HAP-1 (cell line): ENCODE results near the gene SEMA3B.
A peak's percentile ranks its signal among the peaks of the same experiment; 100 is the strongest.

Experiments used
- DNase-seq, 2 experiments: peaks; one replicate each; pipeline ENCODE4 v3.0.0-alpha.2; 2016 to 2020; ENCODE audit warnings: low spot score in 2 of 2
- H3K27me3 ChIP-seq: fragments of 250-450 bp; sonication (Bioruptor Pico); 2 replicates; pipeline ENCODE4 v1.5.1; 2020; ENCODE audit warnings: low read depth, mild to moderate bottlenecking, moderate library complexity
- H3K36me3 ChIP-seq: fragments of 250-450 bp; sonication (Bioruptor Pico); replicated peaks from 2 replicates; pipeline ENCODE4 v1.5.1; 2020; ENCODE audit warnings: mild to moderate bottlenecking
- H3K4me1 ChIP-seq: fragments of 250-450 bp; sonication (Bioruptor Pico); 2 replicates; pipeline ENCODE4 v1.5.1; 2020; ENCODE audit warnings: mild to moderate bottlenecking
- H3K4me3 ChIP-seq: fragments of 250-450 bp; sonication (Bioruptor Pico); 2 replicates; pipeline ENCODE4 v1.5.1; 2020; ENCODE audit warnings: mild to moderate bottlenecking, moderate library complexity
- H3K9me3 ChIP-seq: fragments of 250-450 bp; sonication (Bioruptor Pico); 2 replicates; pipeline ENCODE4 v1.5.1; 2020; ENCODE audit warnings: mild to moderate bottlenecking, moderate library complexity
- in situ Hi-C: fragments of 300-500 bp; cut with MboI; formaldehyde crosslinking; loops from 3 replicates; pipeline ENCODE4 v1.14.3; 2020; ENCODE audit warnings: low sequenced_read_pairs, inconsistent platforms, mixed read lengths

SEMA3B gene

GRCh38 chr3:50231581-50231980 lies 37.4 kb upstream of the SEMA3B start:
- Histone ChIP-seq H3K4me3 (no peak overlapping the region), H3K9me3 (no peaks in the 10 kb centered on the region), H3K27me3 (no peaks in the 10 kb centered on the region), H3K4me1 (peaks cover 11% of the 10 kb centered on the region), H3K36me3 (no peaks in the 10 kb centered on the region)
- DNase-seq = no peak
- in situ Hi-C loops = no loop called here

- no peak for DNase-seq
- in situ Hi-C loops = no loop called here
- H3K4me1 ChIP-seq = peaks cover 7% of the 10 kb centered on the region
Observed at GRCh38 chr3:50232303-50232702, 36.6 kb upstream of the SEMA3B start.

GRCh38 chr3:50233176-50233575 lies 35.8 kb upstream of the SEMA3B start:
- Histone ChIP-seq H3K9me3 (no peaks in the 10 kb centered on the region), H3K4me1 (peaks cover 6% of the 10 kb centered on the region), H3K27me3 (no peaks in the 10 kb centered on the region), H3K36me3 (no peaks in the 10 kb centered on the region; the same call in 1 of the 2 replicates), H3K4me3 (no peak overlapping the region)
- in situ Hi-C loops = no loop called here
- no peak for DNase-seq

More at GRCh38 chr3:50232303-50232702, 36.6 kb upstream of the SEMA3B start:
- Histone ChIP-seq H3K4me3 (no peak overlapping the region), H3K27me3 (no peaks in the 10 kb centered on the region), H3K9me3 (no peaks in the 10 kb centered on the region), H3K36me3 (no peaks in the 10 kb centered on the region)

GRCh38 chr3:50235716-50236483 lies 33.0 kb upstream of the SEMA3B start, which contains the start of gene GNAI2:
GNAI2 (plus strand) TSS chr3:50236204; CDS start chr3:50236336, 132 bp downstream.
- H3K4me3 ChIP-seq = peak within 1 kb of the TSS; percentile 74
- peaks cover 13% of the 10 kb centered on the region for H3K4me1 ChIP-seq
- DNase-seq = peak; percentile 98 to 100
- in situ Hi-C loops = no loop called here
- H3K36me3 ChIP-seq = peaks cover 9% of the 10 kb centered on the region
- H3K27me3 ChIP-seq = no peaks in the 10 kb centered on the region
- H3K9me3 ChIP-seq = no peaks in the 10 kb centered on the region

GRCh38 chr3:50236484-50237132 lies 32.3 kb upstream of the SEMA3B start:
- in situ Hi-C loops = no loop called here
- H3K36me3 ChIP-seq = peaks cover 15% of the 10 kb centered on the region
- no peak for DNase-seq
- H3K4me1 ChIP-seq = peaks cover 20% of the 10 kb centered on the region
- peak overlapping the region; percentile 74 for H3K4me3 ChIP-seq
- H3K9me3 ChIP-seq = no peaks in the 10 kb centered on the region
- H3K27me3 ChIP-seq = no peaks in the 10 kb centered on the region

GRCh38 chr3:50237133-50237651 lies 31.8 kb upstream of the SEMA3B start:
- DNase-seq = peak; percentile 54 to 72
- H3K4me3 ChIP-seq = peak overlapping the region; percentile 74
- in situ Hi-C loops = no loop called here
- no peaks in the 10 kb centered on the region for H3K27me3 ChIP-seq
- peaks cover 22% of the 10 kb centered on the region for H3K4me1 ChIP-seq
- peaks cover 15% of the 10 kb centered on the region for H3K36me3 ChIP-seq
- H3K9me3 ChIP-seq = no peaks in the 10 kb centered on the region

GRCh38 chr3:50237754-50238548 lies 31.0 kb upstream of the SEMA3B start:
- H3K27me3 ChIP-seq = no peaks in the 10 kb centered on the region
- H3K4me3 ChIP-seq = peak overlapping the region; percentile 74
- H3K4me1 ChIP-seq = peaks cover 22% of the 10 kb centered on the region
- no peaks in the 10 kb centered on the region for H3K9me3 ChIP-seq
- peaks cover 21% of the 10 kb centered on the region for H3K36me3 ChIP-seq
- peak; percentile 67 to 84 for DNase-seq
- in situ Hi-C loops = no loop called here

GRCh38 chr3:50238549-50239026 lies 30.4 kb upstream of the SEMA3B start:
- Histone ChIP-seq H3K9me3 (no peaks in the 10 kb centered on the region), H3K4me1 (peaks cover 22% of the 10 kb centered on the region), H3K36me3 (peaks cover 21% of the 10 kb centered on the region), H3K4me3 (peak overlapping the region; percentile 74), H3K27me3 (no peaks in the 10 kb centered on the region)
- in situ Hi-C loops = no loop called here
- peak in 1 of 2 experiments; percentile 50 for DNase-seq

GRCh38 chr3:50239649-50240048 lies 29.3 kb upstream of the SEMA3B start:
- peaks cover 21% of the 10 kb centered on the region for H3K36me3 ChIP-seq
- H3K9me3 ChIP-seq = no peaks in the 10 kb centered on the region
- no peak overlapping the region for H3K4me3 ChIP-seq
- H3K4me1 ChIP-seq = peaks cover 22% of the 10 kb centered on the region
- no peak for DNase-seq
- H3K27me3 ChIP-seq = no peaks in the 10 kb centered on the region
- in situ Hi-C loops = no loop called here

- no peak overlapping the region for H3K4me3 ChIP-seq
- H3K4me1 ChIP-seq = peaks cover 26% of the 10 kb centered on the region
- H3K9me3 ChIP-seq = no peaks in the 10 kb centered on the region
- DNase-seq = peak; percentile 81 to 97
- H3K36me3 ChIP-seq = peaks cover 21% of the 10 kb centered on the region
- H3K27me3 ChIP-seq = no peaks in the 10 kb centered on the region
- in situ Hi-C loops = no loop called here
Observed at GRCh38 chr3:50241163-50241562, 27.8 kb upstream of the SEMA3B start.

- DNase-seq = no peak
- no peak overlapping the region for H3K4me3 ChIP-seq
- H3K36me3 ChIP-seq = peaks cover 21% of the 10 kb centered on the region
- no peaks in the 10 kb centered on the region for H3K27me3 ChIP-seq
- in situ Hi-C loops = no loop called here
- H3K9me3 ChIP-seq = no peaks in the 10 kb centered on the region
- peaks cover 30% of the 10 kb centered on the region for H3K4me1 ChIP-seq
Observed at GRCh38 chr3:50241713-50242380, 27.1 kb upstream of the SEMA3B start.

- no peaks in the 10 kb centered on the region for H3K9me3 ChIP-seq
- H3K4me1 ChIP-seq = peaks cover 30% of the 10 kb centered on the region
- in situ Hi-C loops = no loop called here
- H3K4me3 ChIP-seq = no peak overlapping the region
- H3K36me3 ChIP-seq = peaks cover 21% of the 10 kb centered on the region
- no peaks in the 10 kb centered on the region for H3K27me3 ChIP-seq
- DNase-seq = no peak
Observed at GRCh38 chr3:50242381-50242770, 26.6 kb upstream of the SEMA3B start.
